Spinal cord (tissue), 10 donors: Measurements from ENCODE around the gene NFIX. TPM values are rescaled to one million over a fixed set of nuclear protein-coding genes. Genes with fewer than 3 reads are reported as not detected.

Experiments
- DNase-seq, 6 donors: peaks; one replicate each; pipeline versions ENCODE4 v3.0.0 to v3.0.0-alpha.2; 2013 to 2015; ENCODE audit warnings: low spot score in 6 of 6, low read depth in 4 of 6
- H3K27ac ChIP-seq: one replicate; pipeline ENCODE4 v1.5.1; 2013; ENCODE audit warnings: low read depth, low read length, control low read depth
- H3K27me3 ChIP-seq: one replicate; pipeline ENCODE4 v1.6.1; 2013; ENCODE audit warnings: low read length; ENCODE audit not compliant: control insufficient read depth, insufficient read depth
- H3K36me3 ChIP-seq: one replicate; pipeline ENCODE4 v1.6.1; 2013; ENCODE audit warnings: low read length; ENCODE audit not compliant: control insufficient read depth, insufficient read depth
- H3K4me1 ChIP-seq: one replicate; pipeline ENCODE4 v1.6.1; 2013; ENCODE audit warnings: low read length; ENCODE audit not compliant: control insufficient read depth, insufficient read depth
- H3K4me3 ChIP-seq: one replicate; pipeline ENCODE4 v1.5.1; 2013; ENCODE audit warnings: low read depth, low read length, control low read depth
- H3K9me3 ChIP-seq: one replicate; pipeline ENCODE4 v1.6.1; 2013; ENCODE audit warnings: low read length; ENCODE audit not compliant: control insufficient read depth, insufficient read depth
- WGBS: methylation state at CpG from one replicate; pipeline ENCODE4 v1.1.5; 2013; ENCODE audit warnings: missing lambda C conversion rate; ENCODE audit not compliant: insufficient coverage; 5-methylcytosine and 5-hydroxymethylcytosine counted together
- polyA plus RNA-seq, 2 donors: library from polyadenylated mRNA; unstranded; fragments of 120-200 nt; gene quantifications; one replicate each; pipeline ENCODE4 v1.2.1, GENCODE V29; 2013; ENCODE audit not compliant: insufficient read length in 2 of 2
- total RNA-seq, 2 donors: library from RNA; depleted of rRNA in 1 of 2; stranded (reverse); fragments of 120-200 nt in 1 of 2; fragments of >200 nt in 1 of 2; gene quantifications; one replicate each; pipeline versions ENCODE4 v1.2.3 to v1.2.4, GENCODE V29; 2013 to 2014
- donor health status: healthy.

Gene NFIX
- total and polyA plus RNA-seq, 4 donors = 53.3 to 198 (median 118) TPM

GRCh38 chr19:13122275-13122878, 127.1 kb downstream of the NFIX start:
- peaks cover 42% of the 10 kb centered on the region for H3K36me3 ChIP-seq
- no peaks in the 10 kb centered on the region for H3K9me3 ChIP-seq
- DNase-seq = no peak
- peaks cover 27% of the 10 kb centered on the region for H3K4me1 ChIP-seq
- no peak overlapping the region for H3K27ac ChIP-seq
- 96% methylated on average over 10 of the region's 13 CpGs for whole genome bisulfite sequencing
- H3K27me3 ChIP-seq = no peaks in the 10 kb centered on the region
- no peak overlapping the region for H3K4me3 ChIP-seq

GRCh38 chr19:13122980-13123957, 128.0 kb downstream of the NFIX start:
- Histone ChIP-seq H3K27ac (no peak overlapping the region), H3K27me3 (no peaks in the 10 kb centered on the region), H3K9me3 (no peaks in the 10 kb centered on the region), H3K4me3 (no peak overlapping the region), H3K36me3 (peaks cover 42% of the 10 kb centered on the region), H3K4me1 (peaks cover 27% of the 10 kb centered on the region)
- 89% methylated on average over 18 of the region's 20 CpGs for WGBS
- no peak for DNase-seq

- no peak for DNase-seq
- H3K27me3 ChIP-seq = no peaks in the 10 kb centered on the region
- whole genome bisulfite sequencing = 83% methylated on average over 1 of the region's 9 CpGs
These were observed 131.8 kb downstream of the NFIX start for GRCh38 chr19:13127051-13127450.

GRCh38 chr19:13127811-13128575, 132.7 kb downstream of the NFIX start:
- H3K36me3 ChIP-seq = peaks cover 28% of the 10 kb centered on the region
- WGBS = 88% methylated on average over 2 of the region's 6 CpGs
- peaks cover 10% of the 10 kb centered on the region for H3K4me1 ChIP-seq
- H3K27me3 ChIP-seq = no peaks in the 10 kb centered on the region
- H3K27ac ChIP-seq = no peak overlapping the region
- H3K4me3 ChIP-seq = no peak overlapping the region
- DNase-seq = no peak
- no peaks in the 10 kb centered on the region for H3K9me3 ChIP-seq

More at GRCh38 chr19:13127051-13127450, 131.8 kb downstream of the NFIX start:
- Histone ChIP-seq H3K36me3 (peaks cover 34% of the 10 kb centered on the region), H3K27ac (no peak overlapping the region), H3K9me3 (no peaks in the 10 kb centered on the region), H3K4me1 (peaks cover 10% of the 10 kb centered on the region), H3K4me3 (no peak overlapping the region)

GRCh38 chr19:13128583-13128982, 133.3 kb downstream of the NFIX start:
- 70% methylated on average over 1 of the region's 1 CpG for WGBS

GRCh38 chr19:13129384-13129783, 134.1 kb downstream of the NFIX start:
- Histone ChIP-seq H3K27me3 (no peaks in the 10 kb centered on the region), H3K27ac (no peak overlapping the region), H3K4me3 (no peak overlapping the region), H3K9me3 (no peaks in the 10 kb centered on the region), H3K4me1 (peaks cover 10% of the 10 kb centered on the region), H3K36me3 (peaks cover 26% of the 10 kb centered on the region)
- WGBS = 97% methylated on average over 7 of the region's 9 CpGs
- no peak for DNase-seq

More at GRCh38 chr19:13128583-13128982, 133.3 kb downstream of the NFIX start:
- no peaks in the 10 kb centered on the region for H3K9me3 ChIP-seq
- H3K27me3 ChIP-seq = no peaks in the 10 kb centered on the region
- H3K27ac ChIP-seq = no peak overlapping the region
- H3K4me3 ChIP-seq = no peak overlapping the region
- H3K36me3 ChIP-seq = peaks cover 25% of the 10 kb centered on the region
- no peak for DNase-seq
- H3K4me1 ChIP-seq = peaks cover 10% of the 10 kb centered on the region

- Histone ChIP-seq H3K27me3 (no peaks in the 10 kb centered on the region), H3K4me3 (no peak overlapping the region), H3K4me1 (peaks cover 10% of the 10 kb centered on the region), H3K36me3 (peaks cover 40% of the 10 kb centered on the region), H3K27ac (no peak overlapping the region), H3K9me3 (no peaks in the 10 kb centered on the region)
- 88% methylated on average over 3 of the region's 3 CpGs for whole genome bisulfite sequencing
- no peak for DNase-seq
These were observed 135.7 kb downstream of the NFIX start for GRCh38 chr19:13130886-13131490.

GRCh38 chr19:13132471-13133180, 137.4 kb downstream of the NFIX start:
- Histone ChIP-seq H3K4me3 (no peak overlapping the region), H3K9me3 (no peaks in the 10 kb centered on the region), H3K27ac (no peak overlapping the region), H3K4me1 (peaks cover 10% of the 10 kb centered on the region), H3K36me3 (peaks cover 47% of the 10 kb centered on the region), H3K27me3 (no peaks in the 10 kb centered on the region)
- no peak for DNase-seq
- 92% methylated on average over 5 of the region's 8 CpGs for WGBS
